Activated naive CD4-positive, alpha-beta T cell treated with anti-CD3 and anti-CD28 coated beads, Interleukin-2, amount 10 ng/mL, durations not matched to agents 7 days and 5 days (primary cell): Measurements from ENCODE around the gene TMA16.

Experiments used
- CTCF ChIA-PET: fragments of 350-600 bp; sonication (Branson Sonifier 250); formaldehyde crosslinking; loops from one replicate; lab custom pipeline; 2021; ENCODE audit warnings: antibody characterized with exemption; lab: Charles Lee
- DNase-seq: peaks from one replicate; pipeline ENCODE4 v3.0.0-alpha.2; 2020
- H3K27ac Mint-ChIP-seq: one replicate; pipeline ENCODE4 v1.8.0; 2021; ENCODE audit warnings: mild to moderate bottlenecking, moderate library complexity, mixed read lengths
- H3K27me3 Mint-ChIP-seq: one replicate; pipeline ENCODE4 v1.8.0; 2021; ENCODE audit warnings: mild to moderate bottlenecking, mixed read lengths
- H3K36me3 Mint-ChIP-seq: one replicate; pipeline ENCODE4 v1.8.0; 2021; ENCODE audit warnings: mixed read lengths
- H3K4me1 Mint-ChIP-seq: one replicate; pipeline ENCODE4 v1.8.0; 2021; ENCODE audit warnings: mixed read lengths
- H3K4me3 Mint-ChIP-seq: one replicate; pipeline ENCODE4 v1.8.0; 2021; ENCODE audit warnings: mild to moderate bottlenecking, moderate library complexity, mixed read lengths
- H3K9me3 Mint-ChIP-seq: one replicate; pipeline ENCODE4 v1.8.0; 2021; ENCODE audit warnings: mixed read lengths

TMA16 gene

DNA sequence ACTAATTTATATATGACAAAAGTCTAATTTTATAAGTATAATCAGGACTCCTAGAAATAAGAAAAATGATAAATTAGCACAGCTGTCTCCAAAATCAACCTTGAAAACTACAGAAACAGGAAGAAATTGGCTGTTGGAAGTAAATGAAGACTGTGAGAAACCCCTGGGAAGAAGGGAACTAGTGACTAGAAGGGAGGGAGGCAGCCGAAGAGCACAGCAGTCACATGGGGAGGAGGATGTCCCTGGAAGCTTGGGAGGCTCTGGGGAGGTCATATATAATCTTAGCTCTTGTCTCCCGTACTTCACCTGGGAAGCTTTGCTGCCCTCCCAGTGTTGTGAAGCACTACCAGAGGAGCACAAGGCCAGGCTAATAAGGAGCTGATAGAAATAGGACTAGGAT lies 8.9 kb upstream of the TMA16 start:
- Mint-ChIP-seq H3K4me3 (no peak overlapping the region), H3K27ac (no peak overlapping the region), H3K36me3 (no peaks in the 10 kb centered on the region), H3K4me1 (no peaks in the 10 kb centered on the region), H3K9me3 (no peaks in the 10 kb centered on the region), H3K27me3 (peaks cover 30% of the 10 kb centered on the region)
- DNase-seq = no peak
- CTCF ChIA-PET = interaction anchor here (0.8 to 3.1 kb wide), 7 partner anchors 8 to 68 kb away, joined by 3 to 37 read pairs (median 4); partner anchors contain the start of gene TMA16

DNA sequence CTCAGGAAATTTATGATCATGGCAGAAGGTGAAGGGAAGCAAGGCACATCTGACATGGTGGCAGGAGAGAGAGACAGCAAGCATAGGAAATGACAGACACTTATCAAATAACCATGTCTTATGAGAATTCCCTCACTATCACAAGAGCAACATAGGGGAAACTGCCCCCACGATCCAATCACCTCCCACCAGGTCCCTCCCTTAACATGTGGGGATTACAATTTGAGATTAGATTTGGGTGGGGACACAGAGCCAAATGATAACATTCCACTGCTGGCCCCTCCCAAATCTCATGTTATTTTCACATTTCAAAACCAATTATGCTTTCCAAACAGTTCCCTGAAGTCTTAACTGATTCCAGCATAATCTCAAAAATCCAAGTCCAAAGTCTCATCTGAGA lies 8.2 kb upstream of the TMA16 start:
- CTCF ChIA-PET = interaction anchor here (1.2 to 3.1 kb wide), 4 partner anchors 57 to 67 kb away, joined by 5 to 37 read pairs (median 11); no protein-coding TSS in a partner anchor
- Mint-ChIP-seq H3K4me1 (no peaks in the 10 kb centered on the region), H3K27me3 (peaks cover 30% of the 10 kb centered on the region), H3K36me3 (no peaks in the 10 kb centered on the region), H3K4me3 (no peak overlapping the region), H3K9me3 (no peaks in the 10 kb centered on the region), H3K27ac (no peak overlapping the region)
- no peak for DNase-seq

DNA sequence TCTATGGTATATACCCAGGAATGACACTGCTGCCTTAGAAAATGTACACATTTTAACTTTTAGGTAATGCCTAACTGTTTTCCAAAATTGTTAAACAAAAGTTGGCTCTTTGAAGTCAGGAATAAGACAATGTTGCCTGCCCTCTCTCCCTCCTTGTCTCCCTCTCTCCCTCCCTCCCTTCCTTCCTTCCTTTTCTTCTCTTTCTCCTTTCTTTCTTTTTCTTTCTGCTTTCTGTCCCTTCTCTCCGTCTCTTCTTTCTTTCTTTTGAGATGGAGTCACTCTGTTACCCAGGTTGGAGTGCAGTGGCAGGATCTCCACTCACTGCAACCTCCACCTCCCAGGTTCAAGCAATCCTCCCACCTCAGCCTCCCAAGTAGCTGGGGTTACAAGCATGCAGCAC lies 4.6 kb upstream of the TMA16 start:
- H3K27me3 Mint-ChIP-seq = peaks cover 37% of the 10 kb centered on the region
- no peak for DNase-seq
- H3K27ac Mint-ChIP-seq = no peak overlapping the region
- no peak overlapping the region for H3K4me3 Mint-ChIP-seq
- no peaks in the 10 kb centered on the region for H3K36me3 Mint-ChIP-seq
- H3K4me1 Mint-ChIP-seq = peaks cover 12% of the 10 kb centered on the region
- no peaks in the 10 kb centered on the region for H3K9me3 Mint-ChIP-seq
- CTCF ChIA-PET = no interaction called here

DNA sequence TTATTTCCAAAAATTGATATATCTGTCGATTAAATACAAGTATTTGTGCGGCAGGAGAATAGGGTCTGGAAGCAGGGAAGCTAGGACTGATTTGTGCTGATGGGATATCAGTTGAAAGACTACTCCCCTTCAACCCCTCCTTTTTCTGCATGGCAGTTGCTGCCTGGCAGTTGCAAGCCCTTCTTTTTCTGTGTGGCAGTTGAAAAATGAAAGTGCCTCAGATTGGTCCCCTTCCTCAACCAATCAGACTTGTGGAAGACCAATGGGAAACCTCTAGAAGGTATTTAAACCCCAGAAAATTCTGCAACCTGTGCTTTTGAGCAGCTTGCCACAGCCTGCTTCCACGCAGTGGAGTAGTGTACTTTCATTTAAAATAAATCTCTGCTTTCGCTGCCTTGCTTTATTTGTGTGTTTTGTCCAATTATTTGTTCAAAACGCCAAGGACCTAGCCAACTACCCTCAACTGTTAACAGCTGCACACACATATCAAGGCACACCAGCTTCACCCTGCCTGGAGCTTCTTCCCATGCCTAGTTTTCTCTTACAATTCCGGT lies 1.5 kb upstream of the TMA16 start:
- H3K9me3 Mint-ChIP-seq = no peaks in the 10 kb centered on the region
- H3K4me3 Mint-ChIP-seq = peak overlapping the region; percentile 100
- H3K36me3 Mint-ChIP-seq = peaks cover 8% of the 10 kb centered on the region
- peaks cover 16% of the 10 kb centered on the region for H3K27me3 Mint-ChIP-seq
- no peak for DNase-seq
- CTCF ChIA-PET = interaction anchor here (1.3 to 3.3 kb wide), 2 partner anchors 52 to 56 kb away, joined by 4 to 24 read pairs; no protein-coding TSS in a partner anchor
- H3K27ac Mint-ChIP-seq = peak overlapping the region; percentile 98
- H3K4me1 Mint-ChIP-seq = peaks cover 37% of the 10 kb centered on the region

DNA sequence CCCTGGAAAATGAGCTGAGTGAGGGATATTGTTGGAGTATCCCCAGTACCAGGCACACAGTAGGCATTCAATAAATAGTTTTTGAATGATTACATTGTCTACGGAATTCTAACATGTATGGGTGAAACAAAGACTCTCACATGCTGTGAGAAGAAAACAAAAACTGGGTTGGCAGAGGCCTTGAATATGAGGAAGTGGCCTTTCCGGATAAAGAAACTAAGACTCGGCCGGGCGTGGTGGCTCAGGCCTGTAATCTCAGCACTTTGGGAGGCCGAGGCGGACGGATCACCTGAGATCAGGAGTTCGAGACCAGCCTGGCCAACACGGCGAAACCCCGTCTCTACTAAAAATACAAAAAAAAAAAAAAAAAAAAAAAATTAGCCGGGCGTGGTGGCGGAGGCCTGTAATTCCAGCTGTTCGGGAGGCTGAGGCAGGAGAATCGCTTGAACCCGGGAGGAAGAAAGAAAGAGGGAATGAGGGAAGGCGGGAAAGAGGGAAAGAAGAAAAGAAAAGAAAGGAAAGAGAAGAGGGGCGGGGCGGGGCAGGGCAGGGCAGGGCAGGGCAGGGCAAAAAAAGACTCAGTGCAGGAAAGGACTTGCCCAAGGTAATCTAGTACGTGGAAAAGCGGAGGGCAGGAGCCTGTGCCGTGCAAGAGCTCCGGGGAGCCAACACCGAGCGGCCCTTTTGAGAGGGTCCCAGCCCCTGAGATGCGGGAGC lies 689 bp upstream of the TMA16 start:
- H3K4me1 Mint-ChIP-seq = peaks cover 37% of the 10 kb centered on the region
- DNase-seq = no peak
- peaks cover 13% of the 10 kb centered on the region for H3K27me3 Mint-ChIP-seq
- no peaks in the 10 kb centered on the region for H3K9me3 Mint-ChIP-seq
- H3K27ac Mint-ChIP-seq = peak overlapping the region; percentile 98
- peaks cover 8% of the 10 kb centered on the region for H3K36me3 Mint-ChIP-seq
- CTCF ChIA-PET = interaction anchor here (1.1 to 3.3 kb wide), 6 partner anchors 8 to 59 kb away, joined by 3 to 24 read pairs (median 4); no protein-coding TSS in a partner anchor
- peak overlapping the region; percentile 100 for H3K4me3 Mint-ChIP-seq

DNA sequence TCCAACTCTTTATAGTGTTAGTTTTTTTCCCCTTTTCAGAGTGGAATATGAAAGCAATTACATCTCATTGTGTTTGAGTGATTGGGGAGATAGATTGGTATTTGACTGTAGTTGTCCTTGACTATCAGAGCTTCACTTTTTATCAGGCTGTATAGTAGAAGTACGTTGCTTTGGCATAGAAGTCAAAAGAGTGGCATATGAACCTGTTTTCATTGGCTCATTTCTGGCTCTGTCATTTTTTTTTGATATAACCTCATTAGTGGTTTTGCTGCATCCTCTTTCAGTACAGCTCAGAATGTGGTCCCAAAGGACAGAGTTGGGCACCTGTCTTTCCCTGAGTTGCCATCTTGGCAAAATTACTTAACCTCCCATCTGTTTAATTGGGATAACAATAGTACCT lies 1.4 kb downstream of the TMA16 start:
- no peak for DNase-seq
- Mint-ChIP-seq H3K36me3 (peaks cover 8% of the 10 kb centered on the region), H3K4me1 (peaks cover 37% of the 10 kb centered on the region), H3K4me3 (peak overlapping the region; percentile 76), H3K27me3 (peaks cover 8% of the 10 kb centered on the region), H3K9me3 (no peaks in the 10 kb centered on the region), H3K27ac (peak overlapping the region; percentile 83)
- CTCF ChIA-PET = interaction anchor here (0.8 to 1.0 kb wide), 3 partner anchors 11 to 60 kb away, joined by 3 read pairs; no protein-coding TSS in a partner anchor

DNA sequence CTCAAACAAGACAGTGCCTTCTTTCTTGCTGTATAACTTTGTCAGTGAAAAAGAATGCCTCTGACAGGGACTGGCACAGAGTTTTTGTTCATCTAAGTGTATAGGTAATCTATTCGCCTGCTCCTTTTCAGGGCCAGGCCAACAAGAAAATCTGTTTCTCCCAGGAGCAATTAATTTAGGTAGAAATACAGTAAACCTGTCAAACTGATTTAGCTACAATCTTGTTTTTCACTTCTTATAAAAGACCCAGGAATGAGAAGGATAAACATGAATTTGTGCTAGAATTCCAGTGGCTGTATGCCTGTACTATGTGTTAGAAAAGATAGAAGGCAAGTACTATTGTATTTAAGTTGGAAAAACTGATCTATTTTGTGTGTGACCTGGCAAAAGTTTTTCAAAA lies 6.1 kb downstream of the TMA16 start:
- CTCF ChIA-PET = interaction anchor here (1.0 kb wide), 1 partner anchor 37 kb away, joined by 4 read pairs; no protein-coding TSS in a partner anchor
- Mint-ChIP-seq H3K4me3 (no peak overlapping the region), H3K27me3 (no peaks in the 10 kb centered on the region), H3K36me3 (peaks cover 15% of the 10 kb centered on the region), H3K4me1 (peaks cover 23% of the 10 kb centered on the region), H3K27ac (no peak overlapping the region), H3K9me3 (no peaks in the 10 kb centered on the region)
- no peak for DNase-seq

DNA sequence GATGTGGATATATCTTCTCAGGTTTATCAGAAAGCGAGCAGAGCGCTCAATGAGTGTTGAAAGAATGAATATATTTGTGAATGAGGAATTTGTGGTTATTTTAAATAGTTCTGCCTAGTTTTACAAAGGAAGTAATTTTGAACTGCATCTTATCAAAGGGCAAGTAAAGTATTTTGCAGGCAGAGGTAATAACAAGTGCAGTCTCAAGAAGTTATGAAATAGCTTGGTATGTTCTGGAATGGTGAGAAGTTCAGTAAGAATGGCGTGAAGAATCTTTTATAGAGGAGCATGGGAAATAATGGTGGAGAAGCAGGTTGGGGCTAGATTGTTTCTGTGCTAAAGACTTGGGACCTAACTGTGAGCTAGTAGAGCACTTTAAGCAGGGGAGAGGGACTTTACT lies 10.9 kb downstream of the TMA16 start:
- Mint-ChIP-seq H3K4me3 (no peak overlapping the region), H3K36me3 (peaks cover 16% of the 10 kb centered on the region), H3K27me3 (no peaks in the 10 kb centered on the region), H3K9me3 (no peaks in the 10 kb centered on the region), H3K4me1 (peaks cover 2% of the 10 kb centered on the region), H3K27ac (no peak overlapping the region)
- no peak for DNase-seq
- CTCF ChIA-PET = no interaction called here

DNA sequence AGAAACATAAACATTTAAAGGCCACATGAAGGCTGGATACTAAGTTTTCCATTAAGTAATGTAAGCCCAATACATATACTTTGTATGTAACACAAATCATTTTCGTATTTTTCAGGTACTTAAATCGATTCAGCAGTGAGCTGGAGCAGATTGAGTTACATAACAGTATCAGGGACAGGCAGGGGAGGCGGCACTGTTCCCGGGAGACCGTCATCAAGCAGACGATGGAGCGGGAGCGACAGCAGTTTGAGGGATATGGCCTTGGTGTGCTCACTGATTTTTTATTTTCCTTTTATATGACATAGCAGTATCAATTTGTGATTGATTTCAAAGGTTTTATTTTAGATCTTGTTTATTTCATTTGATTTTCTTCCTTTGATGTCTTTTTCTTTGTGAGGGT lies 20.7 kb downstream of the TMA16 start:
- Mint-ChIP-seq H3K4me1 (no peaks in the 10 kb centered on the region), H3K27me3 (no peaks in the 10 kb centered on the region), H3K27ac (no peak overlapping the region), H3K4me3 (no peak overlapping the region), H3K36me3 (peaks cover 34% of the 10 kb centered on the region), H3K9me3 (no peaks in the 10 kb centered on the region)
- CTCF ChIA-PET = no interaction called here
- no peak for DNase-seq

DNA sequence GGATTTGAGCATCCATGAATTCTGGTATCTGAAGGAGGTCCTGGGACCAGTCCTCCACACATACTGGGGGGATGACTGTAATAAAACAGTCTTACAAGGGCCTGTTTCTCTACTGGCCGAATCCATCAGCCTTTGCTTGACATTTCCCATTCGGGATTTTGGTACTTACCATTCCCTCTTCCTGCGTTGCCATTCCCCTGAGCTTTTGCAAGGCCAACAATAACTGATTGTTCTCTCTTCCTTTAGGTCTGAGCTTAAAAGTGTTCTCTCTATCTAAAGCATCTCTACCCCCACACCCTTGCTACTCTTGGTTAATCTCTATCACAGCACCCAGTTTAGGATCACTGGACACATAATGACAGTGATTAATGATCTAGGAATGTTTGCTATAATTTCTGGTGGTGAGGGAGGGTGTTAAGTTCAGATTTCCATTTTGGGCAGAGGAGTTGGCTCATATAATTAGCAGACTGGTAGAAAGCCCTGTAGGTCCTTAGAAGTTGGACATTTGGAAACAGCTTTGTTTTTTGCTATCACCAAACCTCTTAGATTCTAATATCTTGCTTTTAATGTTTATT lies 29.4 kb downstream of the TMA16 start:
- Mint-ChIP-seq H3K27me3 (no peaks in the 10 kb centered on the region), H3K9me3 (no peaks in the 10 kb centered on the region), H3K4me1 (peaks cover 4% of the 10 kb centered on the region), H3K27ac (no peak overlapping the region), H3K4me3 (no peak overlapping the region), H3K36me3 (peaks cover 40% of the 10 kb centered on the region)
- DNase-seq = no peak
- CTCF ChIA-PET = no interaction called here

DNA sequence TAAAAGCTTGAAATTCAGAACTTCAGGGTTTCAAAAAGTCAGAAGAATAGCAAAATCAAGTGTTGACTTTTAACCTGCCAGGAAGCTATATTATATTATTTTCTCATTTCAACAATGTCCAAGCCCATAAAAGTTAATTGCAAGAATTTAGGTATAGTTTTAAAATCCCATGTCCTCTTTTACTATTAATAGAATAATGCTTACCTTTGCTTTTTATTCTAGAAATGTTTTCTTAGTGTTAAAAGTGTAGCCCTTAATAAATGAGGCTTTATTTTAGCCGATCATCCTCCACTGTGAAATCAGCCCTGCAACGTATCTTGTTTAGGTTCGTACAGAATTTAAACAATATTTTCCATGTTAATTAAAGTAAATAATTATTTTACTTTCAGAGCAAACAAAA lies 31.5 kb downstream of the TMA16 start:
- no peaks in the 10 kb centered on the region for H3K27me3 Mint-ChIP-seq
- no peak overlapping the region for H3K27ac Mint-ChIP-seq
- no peak for DNase-seq
- no peak overlapping the region for H3K4me3 Mint-ChIP-seq
- CTCF ChIA-PET = no interaction called here
- peaks cover 38% of the 10 kb centered on the region for H3K36me3 Mint-ChIP-seq
- H3K9me3 Mint-ChIP-seq = no peaks in the 10 kb centered on the region
- peaks cover 4% of the 10 kb centered on the region for H3K4me1 Mint-ChIP-seq

DNA sequence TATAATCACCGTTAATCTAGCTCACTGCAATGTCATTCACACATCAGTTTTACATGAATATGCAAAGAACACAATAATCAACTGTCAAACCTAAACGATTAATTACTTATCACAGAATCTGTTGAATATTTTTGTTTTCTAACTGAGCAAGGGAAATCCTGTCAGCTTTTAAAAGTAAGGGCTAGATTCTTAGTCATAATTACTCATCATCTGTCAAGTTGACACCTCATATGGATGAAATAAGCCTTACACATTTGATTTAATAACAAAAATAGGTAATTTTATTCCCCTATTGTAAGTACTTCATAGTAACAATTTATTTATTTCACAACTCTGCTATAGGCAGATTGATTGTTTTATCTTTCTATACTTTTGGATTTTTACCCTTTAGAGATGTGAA lies 32.7 kb downstream of the TMA16 start:
- DNase-seq = no peak
- H3K9me3 Mint-ChIP-seq = no peaks in the 10 kb centered on the region
- H3K27me3 Mint-ChIP-seq = no peaks in the 10 kb centered on the region
- peaks cover 33% of the 10 kb centered on the region for H3K36me3 Mint-ChIP-seq
- H3K4me1 Mint-ChIP-seq = peaks cover 4% of the 10 kb centered on the region
- no peak overlapping the region for H3K4me3 Mint-ChIP-seq
- H3K27ac Mint-ChIP-seq = no peak overlapping the region
- CTCF ChIA-PET = no interaction called here

DNA sequence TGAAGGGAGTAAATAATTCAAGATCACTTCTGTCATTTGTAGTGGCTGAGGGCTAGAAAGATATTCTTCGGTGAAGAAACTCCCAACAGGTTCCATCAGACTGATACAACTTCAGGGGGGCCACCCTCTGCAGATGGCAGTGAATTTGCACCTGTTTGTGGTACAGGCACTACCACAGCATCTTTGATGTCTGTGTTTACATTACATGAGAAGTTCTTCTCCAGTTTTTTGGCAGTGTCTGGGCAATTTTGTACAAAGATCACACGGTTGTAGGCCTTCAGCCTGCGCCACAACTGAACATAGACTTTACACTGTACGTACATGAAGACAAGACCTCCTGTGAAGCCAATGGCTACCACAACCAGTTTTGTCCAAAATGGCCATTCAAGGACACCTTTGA lies 34.2 kb downstream of the TMA16 start:
- CTCF ChIA-PET = interaction anchor here (2.0 kb wide), 1 partner anchor 12 kb away, joined by 4 read pairs; no protein-coding TSS in a partner anchor
- Mint-ChIP-seq H3K36me3 (peaks cover 26% of the 10 kb centered on the region), H3K27me3 (no peaks in the 10 kb centered on the region), H3K4me3 (no peak overlapping the region), H3K27ac (no peak overlapping the region), H3K4me1 (peaks cover 4% of the 10 kb centered on the region), H3K9me3 (no peaks in the 10 kb centered on the region)
- DNase-seq = no peak

DNA sequence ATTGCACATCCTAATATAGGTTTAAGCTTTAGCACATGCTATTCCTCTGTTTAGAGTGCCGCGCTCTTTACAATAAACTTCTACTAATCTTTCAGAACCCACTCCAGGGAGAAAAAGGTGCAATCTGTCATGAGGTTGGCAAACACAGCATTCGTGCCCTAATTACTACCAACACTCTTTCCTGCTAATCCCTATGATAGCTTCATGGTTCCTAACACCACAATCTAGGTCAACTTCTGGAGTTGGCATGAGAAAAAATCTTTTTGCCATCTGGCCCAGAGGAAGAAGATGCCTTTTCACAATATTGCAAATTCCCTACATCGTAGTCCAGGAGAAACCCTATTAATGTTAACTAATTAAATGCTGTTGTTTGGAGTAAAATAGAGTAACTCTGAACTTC lies 39.6 kb downstream of the TMA16 start:
- H3K27me3 Mint-ChIP-seq = no peaks in the 10 kb centered on the region
- no peak for DNase-seq
- H3K4me1 Mint-ChIP-seq = no peaks in the 10 kb centered on the region
- H3K36me3 Mint-ChIP-seq = peaks cover 8% of the 10 kb centered on the region
- H3K4me3 Mint-ChIP-seq = no peak overlapping the region
- no peak overlapping the region for H3K27ac Mint-ChIP-seq
- CTCF ChIA-PET = no interaction called here
- no peaks in the 10 kb centered on the region for H3K9me3 Mint-ChIP-seq
